Measurements from ENCODE around the gene INHBA. TPM values are rescaled to one million over a fixed set of nuclear protein-coding genes. Genes with fewer than 3 reads are reported as not detected.

INHBA gene
- total RNA-seq (2014; rRNA removed; shearing (Covaris generic); ENCODE audit: low replicate concordance): 9.5 and 14.4 TPM in 2 replicates

DNA sequence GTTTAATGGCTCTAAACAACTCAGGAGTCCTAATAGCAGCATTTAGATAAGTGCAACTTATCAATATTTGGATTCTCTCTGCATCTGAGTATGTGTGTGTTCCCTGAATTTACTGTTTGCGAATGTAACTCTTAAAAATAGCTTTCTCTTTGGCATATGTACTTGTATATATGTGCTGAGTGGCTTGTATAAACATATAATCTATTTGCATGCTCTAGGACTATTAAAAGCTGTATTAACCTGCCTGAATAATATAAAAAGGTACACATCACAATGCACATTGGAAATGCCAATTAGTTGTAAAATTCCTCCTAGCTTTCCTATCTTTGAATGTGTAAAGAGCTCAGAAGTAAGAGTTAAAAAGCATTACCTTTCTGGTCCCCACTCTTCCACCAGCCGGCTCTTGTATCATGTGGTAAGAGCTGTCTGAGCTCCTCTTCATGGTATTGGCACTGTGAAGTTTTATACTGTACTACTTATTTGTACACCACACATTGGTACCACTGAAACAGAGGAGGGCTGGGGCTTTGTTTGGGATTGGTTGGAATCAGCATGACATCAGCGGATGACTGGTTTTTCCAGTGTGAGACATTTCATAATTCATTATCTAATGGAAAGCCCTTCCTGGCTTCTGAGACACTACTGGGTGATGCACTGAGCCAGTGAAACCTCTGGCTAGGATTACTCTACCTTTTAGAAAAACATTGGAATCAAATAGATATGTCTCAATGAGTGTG, at the start of gene INHBA:
INHBA (minus strand) TSS at position 456 of the 737 bp plus-strand sequence. CDS start 2,716 bp downstream, outside the sequence.
- in situ Hi-C loops (cut with HindIII; ENCODE audit: low pct_unique_long_range_greater_than_20kb, low sequenced_read_pairs): no loop called here
- peak; percentile 95 for DNase-seq (ENCODE audit: low read depth)

DNA sequence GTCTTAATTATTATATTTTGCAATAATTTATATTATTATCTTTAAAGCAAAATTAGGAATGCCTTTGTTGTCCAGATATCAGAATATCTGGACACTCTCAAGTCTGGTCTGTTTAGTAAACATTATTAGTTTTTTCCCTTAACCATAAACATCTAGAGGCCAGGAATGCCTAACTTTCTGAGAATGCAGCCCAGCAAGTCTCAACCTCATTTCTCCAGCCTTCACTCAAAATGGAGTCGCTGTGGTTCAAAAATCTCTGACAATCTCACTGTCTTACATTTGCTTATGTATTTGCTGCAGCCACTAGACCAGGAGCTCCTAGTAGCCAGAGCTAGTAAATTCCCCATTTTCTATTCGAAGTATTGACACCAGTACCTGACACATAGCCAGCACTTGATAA, 49.7 kb upstream of the INHBA start:
- in situ Hi-C loops (cut with HindIII; ENCODE audit: low pct_unique_long_range_greater_than_20kb, low sequenced_read_pairs): no loop called here
- no peak for DNase-seq (ENCODE audit: low read depth)

DNA sequence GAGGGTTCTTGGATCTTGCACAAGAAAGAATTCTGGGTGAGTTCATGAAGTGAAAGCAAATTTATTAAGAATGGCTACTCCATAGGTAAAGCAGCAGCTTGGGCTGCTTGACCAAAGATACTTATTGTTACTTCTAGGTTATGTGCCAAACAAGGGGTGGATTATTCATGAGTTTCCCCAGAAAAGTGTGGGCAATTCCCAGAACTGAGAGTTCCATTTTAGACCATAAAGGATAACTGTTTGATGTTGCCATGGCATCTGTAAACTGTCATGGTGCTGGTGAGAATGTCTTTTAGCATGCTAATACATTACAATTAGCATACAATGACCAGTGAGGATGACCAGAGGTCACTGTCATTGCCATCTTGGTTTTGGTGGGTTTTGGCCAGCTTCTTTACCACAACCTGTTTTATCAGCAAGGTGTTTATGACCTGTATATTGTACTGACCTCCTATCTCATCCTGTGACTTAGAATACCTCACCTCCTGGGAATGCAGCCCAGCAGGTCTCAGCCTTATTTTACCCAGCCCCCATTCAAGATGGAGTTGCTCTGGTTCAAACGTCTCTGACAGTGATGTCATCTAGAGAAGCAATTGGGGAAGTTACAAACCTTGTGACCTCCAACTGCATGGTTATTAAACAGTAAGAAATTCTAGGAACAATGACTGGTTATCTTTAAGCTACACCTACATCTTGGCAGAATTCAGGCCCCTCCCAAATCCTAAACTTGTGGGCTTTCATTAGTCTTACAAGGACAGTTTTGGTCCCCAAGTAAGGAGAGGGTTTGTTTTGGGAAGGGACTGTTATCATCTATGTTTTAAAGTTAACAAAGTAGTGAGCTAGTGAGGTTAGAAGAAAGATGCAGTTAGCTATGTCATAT, 48.0 kb upstream of the INHBA start:
- no peak for DNase-seq (ENCODE audit: low read depth)
- in situ Hi-C loops (cut with HindIII; ENCODE audit: low pct_unique_long_range_greater_than_20kb, low sequenced_read_pairs): no loop called here

DNA sequence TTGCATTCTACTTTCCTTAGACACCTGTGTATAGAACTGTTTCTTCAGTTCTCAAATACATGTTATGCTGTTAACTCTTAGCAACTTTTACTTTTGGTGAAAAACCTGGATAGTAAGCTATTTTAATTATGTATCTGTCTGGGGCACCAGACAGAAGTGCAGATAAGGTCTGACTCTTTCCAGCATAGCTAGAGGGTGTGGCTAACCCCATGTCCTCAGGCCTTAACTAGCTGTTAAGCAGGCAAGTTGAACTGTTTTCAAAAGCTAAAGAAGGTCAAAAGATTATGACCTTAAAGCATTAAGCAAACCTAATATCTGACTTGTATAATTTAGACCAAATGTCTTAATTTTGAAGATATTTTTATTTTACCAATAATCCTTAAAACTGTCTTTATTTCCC, 45.1 kb upstream of the INHBA start:
- in situ Hi-C loops (cut with HindIII; ENCODE audit: low pct_unique_long_range_greater_than_20kb, low sequenced_read_pairs): no loop called here
- no peak for DNase-seq (ENCODE audit: low read depth)

DNA sequence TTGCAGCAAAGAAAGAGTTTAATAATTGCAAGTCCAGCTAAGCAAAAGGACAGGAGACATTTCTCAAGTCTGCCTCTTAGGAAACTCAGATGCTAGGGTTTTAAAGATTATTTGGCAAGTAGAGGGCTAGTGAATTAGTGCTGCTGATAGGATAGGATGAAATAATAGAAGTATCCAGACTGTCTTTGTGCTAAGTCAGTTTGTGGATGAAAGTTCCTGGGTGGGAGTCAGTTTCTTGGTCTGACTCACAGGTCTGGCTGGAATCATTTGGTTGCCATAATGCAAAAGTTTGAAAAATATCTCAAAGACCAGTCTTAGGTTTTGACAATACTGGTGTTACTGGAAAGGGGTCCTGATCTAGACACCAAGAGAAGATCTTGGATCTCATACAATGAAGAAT, 42.6 kb upstream of the INHBA start:
- in situ Hi-C loops (cut with HindIII; ENCODE audit: low pct_unique_long_range_greater_than_20kb, low sequenced_read_pairs): no loop called here
- DNase-seq (ENCODE audit: low read depth): no peak

DNA sequence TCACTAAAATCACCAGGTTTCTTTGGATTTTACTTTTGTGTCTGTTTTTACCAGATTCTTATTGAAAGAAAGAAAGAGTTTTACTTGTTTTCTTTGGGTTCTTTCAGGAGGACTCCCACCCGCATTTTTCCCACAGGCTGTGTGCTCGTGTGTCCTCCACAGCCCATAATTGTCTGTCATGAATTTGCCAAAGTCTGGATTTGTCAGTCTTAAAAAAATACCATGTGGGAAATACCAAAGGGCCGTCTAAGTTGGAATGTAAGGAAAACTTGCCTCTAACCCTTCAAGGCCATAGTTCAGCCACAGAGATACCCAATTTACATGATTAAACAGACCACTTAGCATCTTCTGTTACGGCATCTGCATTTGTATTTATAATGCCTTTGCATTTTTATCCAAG, 41.3 kb upstream of the INHBA start:
- DNase-seq (ENCODE audit: low read depth): no peak
- in situ Hi-C loops (cut with HindIII; ENCODE audit: low pct_unique_long_range_greater_than_20kb, low sequenced_read_pairs): no loop called here

DNA sequence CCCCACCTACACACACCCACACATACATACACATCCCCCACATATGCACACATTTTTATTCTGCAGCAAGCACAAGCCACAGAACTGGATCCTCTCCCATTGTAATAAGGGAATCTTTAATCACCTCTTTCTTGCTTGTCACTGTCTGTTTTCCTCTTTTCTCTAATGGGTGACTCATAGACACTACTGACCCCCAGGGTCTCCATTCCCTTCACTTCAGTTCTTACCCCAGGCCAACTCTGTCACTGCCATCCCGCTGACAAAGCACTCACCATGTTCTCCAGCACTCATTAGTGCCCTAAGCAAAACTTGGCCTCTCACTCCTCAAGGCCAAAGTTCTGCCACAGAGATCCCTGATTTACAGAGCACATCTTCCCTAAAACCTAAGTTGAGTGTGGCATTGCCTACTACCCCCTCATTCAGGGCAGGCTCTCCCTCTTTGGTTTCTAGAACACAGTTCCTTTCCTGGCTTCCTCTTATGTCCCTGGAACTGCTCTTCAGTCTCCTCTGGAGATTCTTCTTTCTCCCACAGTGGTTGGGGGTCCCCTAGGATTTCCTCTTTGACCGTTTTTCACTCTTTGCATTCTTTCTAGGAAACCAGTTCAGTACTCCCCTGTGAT, 39.6 kb upstream of the INHBA start:
- DNase-seq (ENCODE audit: low read depth): no peak
- in situ Hi-C loops (cut with HindIII; ENCODE audit: low pct_unique_long_range_greater_than_20kb, low sequenced_read_pairs): no loop called here

DNA sequence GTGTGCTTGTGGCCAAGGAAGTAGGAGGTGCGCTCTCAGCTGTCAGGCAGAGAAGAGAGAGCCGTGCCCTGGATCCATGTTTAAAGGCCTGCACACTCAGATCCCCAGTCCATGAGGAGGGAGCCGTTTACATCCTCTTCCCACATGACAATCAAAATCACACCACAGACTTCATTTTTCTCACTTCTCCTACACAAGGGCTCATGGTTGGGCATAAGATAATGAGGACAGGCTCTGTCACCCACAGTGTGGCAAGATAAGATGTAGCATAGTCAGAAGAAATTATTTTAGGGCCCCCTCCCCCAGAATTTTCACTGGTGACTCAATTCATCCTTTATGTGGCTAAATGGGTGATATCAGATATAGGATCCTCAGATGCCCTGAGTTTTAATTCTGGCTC, 35.9 kb upstream of the INHBA start:
- in situ Hi-C loops (cut with HindIII; ENCODE audit: low pct_unique_long_range_greater_than_20kb, low sequenced_read_pairs): no loop called here
- no peak for DNase-seq (ENCODE audit: low read depth)

DNA sequence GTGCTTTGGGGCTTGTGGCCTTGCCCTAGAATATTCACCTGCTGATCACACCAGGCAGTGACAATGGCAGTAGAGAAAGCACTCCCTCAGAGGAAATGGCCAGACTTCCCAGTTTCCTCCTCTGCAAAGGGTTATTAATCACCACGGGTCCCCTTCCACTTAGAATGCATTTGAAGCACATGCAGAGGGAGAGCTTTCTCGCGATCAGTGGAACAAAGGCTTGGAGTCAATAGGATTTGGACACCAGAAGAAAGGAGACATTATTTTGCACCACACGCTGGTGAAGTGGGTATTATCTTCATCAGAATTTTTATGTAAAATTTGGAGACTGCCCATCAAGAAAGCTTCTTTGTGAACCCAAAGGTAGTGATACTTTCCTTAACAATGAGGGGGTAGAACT, 35.4 kb upstream of the INHBA start:
- DNase-seq (ENCODE audit: low read depth): no peak
- in situ Hi-C loops (cut with HindIII; ENCODE audit: low pct_unique_long_range_greater_than_20kb, low sequenced_read_pairs): no loop called here

DNA sequence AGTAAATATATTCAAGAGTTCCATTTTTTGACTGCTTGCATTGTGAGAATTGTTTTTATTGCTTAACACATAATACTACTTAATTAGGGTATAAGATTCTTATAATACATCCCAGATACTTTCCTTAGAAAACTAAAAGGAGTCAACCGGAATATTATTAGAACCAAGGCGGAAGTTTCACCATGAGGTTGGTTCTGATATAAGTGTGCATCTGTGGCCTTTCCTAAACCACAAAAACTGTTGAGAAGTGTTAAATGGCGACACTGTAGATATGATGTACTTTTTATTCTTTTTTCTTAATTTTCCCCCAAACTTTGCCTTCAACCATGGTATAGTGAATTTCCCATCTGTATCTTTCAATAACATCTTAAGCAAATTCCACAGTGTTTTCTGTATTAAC, 32.3 kb upstream of the INHBA start:
- DNase-seq (ENCODE audit: low read depth): no peak

DNA sequence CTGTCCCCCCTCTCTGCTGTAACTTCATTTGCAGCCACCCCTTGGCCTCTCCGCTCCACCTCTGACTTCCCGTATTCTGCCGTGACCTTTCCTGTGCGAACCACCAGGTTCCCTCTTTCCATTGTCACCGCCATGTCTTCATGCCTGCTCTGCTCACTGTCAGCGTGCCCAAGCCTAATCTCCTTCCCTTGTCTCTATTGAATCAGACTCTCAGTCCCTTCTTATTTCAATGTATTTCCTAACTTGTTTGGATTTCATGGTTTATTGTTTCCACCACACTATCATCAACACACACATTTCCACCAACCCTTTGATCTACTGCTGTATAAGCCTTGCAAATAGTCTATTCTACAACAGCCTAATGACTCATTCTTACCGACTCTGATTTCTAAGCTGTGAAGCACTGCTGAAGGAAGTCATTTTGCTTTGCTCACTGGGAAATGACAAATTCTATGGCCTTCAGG, 30.0 kb upstream of the INHBA start:
- DNase-seq (ENCODE audit: low read depth): no peak

More for the DNA sequence above, 32.3 kb upstream of the INHBA start:
- in situ Hi-C loops (cut with HindIII; ENCODE audit: low pct_unique_long_range_greater_than_20kb, low sequenced_read_pairs): no loop called here

DNA sequence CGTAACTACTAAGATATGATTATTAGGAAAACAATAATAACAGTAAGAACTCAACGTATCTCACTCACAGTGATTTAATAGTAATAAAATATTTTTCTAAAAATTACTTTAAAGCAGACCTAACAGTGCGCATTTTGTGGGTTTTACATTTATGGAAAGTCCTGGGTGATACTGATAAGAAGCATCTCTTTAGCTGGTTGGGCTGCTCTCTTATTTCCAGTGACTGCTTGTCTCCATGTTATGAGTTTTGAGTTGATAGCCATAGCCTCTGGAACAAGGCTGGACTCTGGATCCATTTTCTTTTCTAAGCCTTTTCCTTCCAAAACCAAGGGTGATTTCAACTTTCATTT, 29.5 kb upstream of the INHBA start:
- DNase-seq (ENCODE audit: low read depth): no peak
- in situ Hi-C loops (cut with HindIII; ENCODE audit: low pct_unique_long_range_greater_than_20kb, low sequenced_read_pairs): no loop called here

More for the DNA sequence above, 30.0 kb upstream of the INHBA start:
- in situ Hi-C loops (cut with HindIII; ENCODE audit: low pct_unique_long_range_greater_than_20kb, low sequenced_read_pairs): no loop called here

DNA sequence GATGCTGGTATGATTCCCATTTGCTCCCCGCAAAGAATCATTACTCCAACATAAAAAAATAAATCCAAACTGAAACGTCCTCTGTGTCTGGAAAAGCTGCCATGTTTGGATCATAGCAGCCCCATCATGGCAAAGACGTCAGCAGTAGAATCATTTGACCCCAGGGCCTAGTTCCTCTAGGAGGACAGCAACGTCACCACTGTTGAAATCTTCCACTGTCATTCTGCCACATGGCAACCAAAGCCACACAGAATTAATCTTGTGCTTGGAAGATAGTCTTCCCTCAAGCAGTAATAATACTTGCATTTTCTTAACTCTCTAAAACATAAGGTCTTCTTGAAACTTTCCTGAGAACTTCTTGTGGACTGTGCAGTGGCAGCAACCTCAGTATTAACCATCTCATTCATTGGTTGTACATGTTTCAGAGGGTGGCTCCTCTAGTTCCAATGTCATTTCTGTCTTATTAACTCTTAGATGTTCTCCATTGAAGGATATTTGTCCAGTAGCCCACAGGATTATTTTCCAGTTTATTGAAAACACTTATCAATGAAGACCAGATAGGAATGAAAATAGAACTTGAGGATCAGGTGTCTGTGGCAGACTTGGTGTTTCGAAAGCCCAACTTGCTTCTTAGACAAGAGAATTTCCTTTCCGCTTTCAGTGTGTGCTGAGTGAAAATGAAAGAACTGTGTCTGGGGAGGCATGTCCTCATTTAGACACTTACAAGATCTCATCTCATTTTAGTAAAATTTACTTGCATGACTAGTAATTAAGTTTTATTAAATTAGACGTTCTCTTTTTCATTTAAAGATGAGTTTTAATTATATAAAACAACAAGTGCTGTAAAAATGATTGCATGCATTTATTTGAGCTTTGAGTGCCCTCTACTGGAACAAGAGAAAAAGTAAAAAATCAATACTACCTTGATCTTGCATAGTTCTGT, 28.9 kb upstream of the INHBA start:
- DNase-seq (ENCODE audit: low read depth): no peak
- in situ Hi-C loops (cut with HindIII; ENCODE audit: low pct_unique_long_range_greater_than_20kb, low sequenced_read_pairs): no loop called here

DNA sequence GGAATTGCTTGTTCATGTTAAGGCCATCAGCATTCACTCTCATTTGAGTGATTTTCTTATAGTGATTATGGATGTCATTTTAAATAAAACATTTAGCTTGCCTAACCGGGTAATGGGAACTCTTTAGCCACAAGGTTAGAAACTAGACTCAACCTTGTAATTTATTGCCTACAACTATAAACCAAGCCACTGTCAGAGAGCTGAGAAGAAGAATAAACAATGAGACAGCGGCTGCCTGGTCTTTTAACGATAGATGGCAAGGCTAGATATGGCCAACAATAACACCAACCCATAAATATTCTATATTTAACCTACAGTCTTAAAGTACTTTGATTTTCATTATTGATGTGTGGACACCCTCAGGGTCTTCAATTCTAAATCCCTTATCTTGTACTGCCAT, 27.8 kb upstream of the INHBA start:
- DNase-seq (ENCODE audit: low read depth): peak; percentile 30
- in situ Hi-C loops (cut with HindIII; ENCODE audit: low pct_unique_long_range_greater_than_20kb, low sequenced_read_pairs): no loop called here

DNA sequence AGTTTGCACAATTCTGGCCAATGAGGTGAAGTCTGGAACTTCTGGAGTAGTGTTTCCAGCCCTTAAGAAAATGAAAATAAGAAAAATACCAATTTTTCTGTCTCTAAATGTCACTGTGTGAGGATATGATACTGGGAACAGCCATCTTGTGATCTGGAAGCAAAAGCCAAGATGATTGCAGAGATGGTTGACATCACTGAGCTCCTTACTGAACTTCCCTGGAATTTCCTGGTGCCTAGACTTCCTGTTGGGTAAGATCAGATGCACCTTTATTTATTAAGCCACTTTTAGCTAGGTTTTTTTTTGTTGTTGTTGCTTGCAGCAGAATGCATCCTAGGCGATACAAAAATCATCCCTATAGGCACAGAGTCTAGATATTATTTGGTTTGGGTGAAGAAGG, 27.3 kb upstream of the INHBA start:
- DNase-seq (ENCODE audit: low read depth): no peak

DNA sequence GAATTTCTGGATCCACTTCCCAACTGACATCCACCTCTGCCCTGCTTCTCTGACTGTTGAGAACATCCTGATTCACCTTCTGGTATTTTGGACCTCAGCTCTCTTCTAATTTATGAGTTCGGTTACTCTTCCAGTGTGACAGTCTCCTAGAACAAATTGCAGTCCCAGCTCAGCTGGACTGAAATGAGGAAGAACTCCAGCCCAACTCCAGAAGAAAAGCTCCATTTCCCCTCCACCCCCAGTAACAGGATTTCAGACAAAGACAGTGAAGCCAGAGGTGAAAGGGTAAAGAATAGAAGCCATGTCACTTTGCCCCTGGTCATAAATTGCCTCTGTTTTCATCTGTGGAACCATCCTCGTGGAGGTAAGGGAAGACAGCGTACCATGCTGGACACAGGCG, 26.2 kb upstream of the INHBA start:
- in situ Hi-C loops (cut with HindIII; ENCODE audit: low pct_unique_long_range_greater_than_20kb, low sequenced_read_pairs): no loop called here
- DNase-seq (ENCODE audit: low read depth): no peak

More for the DNA sequence above, 27.3 kb upstream of the INHBA start:
- in situ Hi-C loops (cut with HindIII; ENCODE audit: low pct_unique_long_range_greater_than_20kb, low sequenced_read_pairs): no loop called here

DNA sequence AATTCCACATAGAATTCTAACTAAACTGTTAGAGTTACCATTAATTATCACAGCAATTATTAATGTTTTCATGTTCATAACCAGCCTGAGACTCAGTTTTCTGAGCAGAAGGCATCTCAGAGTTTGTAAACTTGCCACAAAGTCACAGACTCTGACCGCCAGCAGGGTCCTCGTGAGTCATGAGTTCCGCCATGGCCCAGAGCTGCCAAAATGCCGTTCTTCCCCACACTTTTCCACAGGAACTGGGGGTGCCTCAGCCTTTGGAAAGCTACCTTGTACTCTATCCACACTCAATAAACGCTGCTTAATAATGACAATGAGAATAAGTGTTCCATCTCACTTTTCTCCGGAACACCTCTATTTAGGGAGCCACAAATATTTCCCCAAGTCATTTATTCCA, 22.1 kb upstream of the INHBA start:
- in situ Hi-C loops (cut with HindIII; ENCODE audit: low pct_unique_long_range_greater_than_20kb, low sequenced_read_pairs): no loop called here
- DNase-seq (ENCODE audit: low read depth): no peak

DNA sequence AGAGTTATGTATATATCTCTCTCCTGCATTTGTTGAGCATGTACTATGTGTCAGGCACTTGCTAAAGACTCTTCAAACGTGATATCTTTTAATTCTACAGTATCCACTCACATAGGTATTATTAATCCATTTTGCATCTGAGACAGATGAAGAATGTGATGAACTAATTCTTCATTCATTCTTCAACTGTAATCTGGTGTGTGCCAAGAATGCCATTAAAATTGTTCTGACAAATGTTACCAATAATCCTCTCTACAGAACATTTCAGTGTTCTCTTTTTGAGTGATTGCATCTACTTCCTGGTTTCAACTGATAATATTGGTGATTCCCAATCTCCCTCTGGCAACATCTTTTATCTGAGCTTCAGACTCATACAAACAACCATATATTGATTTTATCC, 18.0 kb upstream of the INHBA start:
- no peak for DNase-seq (ENCODE audit: low read depth)
- in situ Hi-C loops (cut with HindIII; ENCODE audit: low pct_unique_long_range_greater_than_20kb, low sequenced_read_pairs): no loop called here
